Endothelial cell (in vitro differentiated cells): ENCODE data around the gene MRPS25. TPM values are rescaled to one million over a fixed set of nuclear protein-coding genes. Genes with fewer than 3 reads are reported as not detected.

Experiments used
- total RNA-seq: library from RNA; stranded (reverse); fragmentation: NEBNext Ultra II Directional; extraction: Animal tissue kit (Norgen Biotek cat#: 25700); gene quantifications from one replicate; pipeline ENCODE4 v1.2.1, GENCODE V29; 2021; ENCODE audit not compliant: unreplicated experiment

The MRPS25 gene
- total RNA-seq, 1 donor from 2014 or later: 36.4 TPM

Other genes starting within 250 kb of the MRPS25 start
- gene FGD5, start 246.4 kb downstream of the MRPS25 start, total RNA-seq: 294 TPM
- gene NR2C2, start 117.7 kb downstream of the MRPS25 start, total RNA-seq: 49.1 TPM
- 25.7 TPM for gene RBSN, start 33.8 kb upstream of the MRPS25 start, total RNA-seq
- gene CAPN7, start 140.9 kb upstream of the MRPS25 start, total RNA-seq: 25.9 TPM